Common myeloid progenitor, CD34-positive (primary cell): ENCODE data around the gene ITPK1.

Experiments
- CTCF ChIA-PET: fragments of 350-600 bp; sonication (Branson Sonifier 250); formaldehyde crosslinking; loops from one replicate; lab custom pipeline; 2021; ENCODE audit warnings: antibody characterized with exemption; lab: Charles Lee
- POLR2A ChIA-PET: fragments of 350-600 bp; sonication (Branson Sonifier 250); formaldehyde crosslinking; loops from one replicate; lab custom pipeline; 2021; ENCODE audit warnings: antibody characterized with exemption; lab: Charles Lee
- DNase-seq, 3 donors: peaks; one replicate each; pipeline versions ENCODE4 v3.0.0 to v3.0.0-alpha.2; 2013
- H3K27ac ChIP-seq, 2 experiments: 1 replicate in 1 of 2; 2 replicates in 1 of 2; pipeline ENCODE4 v1.7.0; 2013; ENCODE audit warnings: inconsistent platforms in 2 of 2, low read length in 2 of 2, mild to moderate bottlenecking in 2 of 2, low read depth in 1 of 2, moderate library complexity in 1 of 2; ENCODE audit not compliant: severe bottlenecking in 2 of 2, insufficient read depth in 1 of 2, poor library complexity in 1 of 2
- H3K27me3 ChIP-seq, 5 experiments: replicated peaks in 2 of 5; 1 replicate in 3 of 5; 2 replicates in 2 of 5; pipeline versions ENCODE4 v1.6.1 to v1.7.0; 2013; ENCODE audit warnings: low read length in 4 of 5, mild to moderate bottlenecking in 2 of 5, moderate library complexity in 2 of 5, inconsistent platforms in 1 of 5; ENCODE audit not compliant: insufficient read depth in 5 of 5, control insufficient read depth in 4 of 5
- H3K36me3 ChIP-seq, 4 experiments: 1 replicate in 2 of 4; 2 replicates in 2 of 4; pipeline versions ENCODE4 v1.6.1 to v1.7.0; 2013; ENCODE audit warnings: low read length in 3 of 4, control low read depth in 1 of 4, mild to moderate bottlenecking in 1 of 4; ENCODE audit not compliant: control insufficient read depth in 4 of 4, insufficient read depth in 4 of 4
- H3K4me1 ChIP-seq, 4 experiments: 1 replicate in 3 of 4; 2 replicates in 1 of 4; pipeline versions ENCODE4 v1.6.1 to v1.7.1; 2013; ENCODE audit warnings: low read length in 3 of 4, mild to moderate bottlenecking in 3 of 4, control low read depth in 1 of 4, inconsistent platforms in 1 of 4, moderate library complexity in 1 of 4; ENCODE audit not compliant: control insufficient read depth in 4 of 4, insufficient read depth in 4 of 4; ENCODE audit errors: control extremely low read depth in 1 of 4
- H3K4me3 ChIP-seq, 7 experiments: 1 replicate in 4 of 7; 2 replicates in 3 of 7; pipeline versions ENCODE4 v1.5.1 to v1.7.0; 2013; ENCODE audit warnings: mild to moderate bottlenecking in 7 of 7, low read length in 6 of 7, moderate library complexity in 6 of 7, inconsistent platforms in 2 of 7, low read depth in 2 of 7, control low read depth in 1 of 7; ENCODE audit not compliant: insufficient read depth in 4 of 7, control insufficient read depth in 1 of 7; ENCODE audit errors: extremely low read depth in 1 of 7
- H3K9me3 ChIP-seq, 5 experiments: 1 replicate in 4 of 5; 2 replicates in 1 of 5; pipeline versions ENCODE4 v1.6.1 to v1.7.1; 2013; ENCODE audit warnings: low read length in 4 of 5, mild to moderate bottlenecking in 2 of 5, inconsistent platforms in 1 of 5, low read depth in 1 of 5, moderate library complexity in 1 of 5; ENCODE audit not compliant: control insufficient read depth in 4 of 5, insufficient read depth in 2 of 5; ENCODE audit errors: control extremely low read depth in 1 of 5
- WGBS: methylation state at CpG from one replicate; pipeline ENCODE4 v1.1.5; 2013; ENCODE audit not compliant: insufficient coverage; 5-methylcytosine and 5-hydroxymethylcytosine counted together

Gene ITPK1

DNA sequence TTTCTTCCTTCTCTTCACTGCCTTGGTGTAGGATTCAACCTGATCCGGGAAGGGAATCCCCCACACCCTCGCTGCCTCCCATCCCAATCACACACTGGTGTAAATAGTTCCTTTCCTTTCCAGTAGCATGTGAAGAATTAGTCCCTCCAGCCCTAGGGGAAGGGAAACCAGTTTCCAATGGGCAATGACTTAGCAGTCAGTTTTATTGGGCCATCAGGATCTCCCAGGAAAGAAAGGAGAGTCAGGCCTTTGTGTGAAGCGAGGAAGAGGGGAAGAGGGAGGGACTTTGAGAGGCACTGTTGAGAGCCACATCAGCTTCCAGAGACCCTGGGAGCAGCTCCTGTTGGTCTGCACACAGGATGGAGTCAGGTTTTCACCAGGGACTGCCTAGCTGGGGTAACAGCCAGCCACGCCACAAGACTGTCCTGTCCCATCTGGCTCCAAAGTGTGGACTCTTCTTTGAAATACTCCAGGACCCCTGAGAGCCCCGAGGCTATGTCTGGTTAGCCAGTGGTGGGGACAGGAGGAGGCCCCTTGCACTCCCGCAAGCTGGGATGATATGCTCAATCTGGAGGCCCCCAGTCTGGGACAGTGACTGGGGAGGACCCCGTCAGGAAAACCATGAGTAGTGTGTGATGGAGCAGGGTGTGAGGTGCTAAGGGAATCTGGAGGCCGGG, 41.1 kb upstream of the ITPK1 start:
- H3K4me3 ChIP-seq: no peak overlapping the region
- no peak for DNase-seq
- ChIA-PET CTCF (interaction anchor here (1.1 to 1.3 kb wide), 3 partner anchors 19 to 205 kb away, joined by 3 to 4 read pairs (median 3); no protein-coding TSS in a partner anchor), POLR2A (no interaction called here)
- WGBS: 97% methylated on average over 8 of the region's 8 CpGs
- H3K9me3 ChIP-seq: no peaks in the 10 kb centered on the region
- no peaks in the 10 kb centered on the region for H3K27me3 ChIP-seq
- no peaks in the 10 kb centered on the region for H3K4me1 ChIP-seq
- no peaks in the 10 kb centered on the region for H3K36me3 ChIP-seq
- H3K27ac ChIP-seq: no peak overlapping the region

GRCh38 chr14:93155667-93156066, 39.9 kb upstream of the ITPK1 start:
- H3K9me3 ChIP-seq: no peaks in the 10 kb centered on the region
- H3K36me3 ChIP-seq: no peaks in the 10 kb centered on the region
- no peaks in the 10 kb centered on the region for H3K27me3 ChIP-seq
- CTCF ChIA-PET: no interaction called here
- peaks cover 0 to 3% (median 0%) of the 10 kb centered on the region in 4 experiments for H3K4me1 ChIP-seq
- POLR2A ChIA-PET: no interaction called here
- H3K27ac ChIP-seq: no peak overlapping the region
- no CpG with 5 or more reads among the region's 2 CpGs for WGBS
- DNase-seq: no peak
- H3K4me3 ChIP-seq: no peak overlapping the region

DNA sequence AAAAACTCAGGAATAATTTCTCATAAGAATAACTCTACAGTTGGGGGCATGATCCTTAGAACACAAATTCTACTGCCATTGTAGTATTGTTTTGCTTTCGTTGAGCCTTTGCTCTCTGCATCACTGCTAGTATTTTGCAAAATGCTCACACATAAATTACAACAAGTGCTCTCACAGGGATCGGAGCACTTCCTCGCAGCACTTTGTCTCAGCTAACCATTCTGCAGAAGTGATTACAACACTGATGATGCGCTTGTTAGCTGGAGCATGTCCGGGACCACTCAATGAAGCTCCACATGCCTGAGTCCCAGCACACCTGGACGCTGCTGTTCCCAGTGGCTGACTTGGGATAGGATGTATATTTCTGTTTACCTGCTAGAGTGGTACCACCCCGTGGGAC, 37.4 kb upstream of the ITPK1 start:
- no peak overlapping the region for H3K27ac ChIP-seq
- POLR2A ChIA-PET: no interaction called here

GRCh38 chr14:93150227-93151208, 34.8 kb upstream of the ITPK1 start:
- H3K9me3 ChIP-seq: no peaks in the 10 kb centered on the region
- DNase-seq: no peak
- WGBS: 57% methylated on average over 13 of the region's 16 CpGs
- ChIA-PET CTCF (no interaction called here), POLR2A (no interaction called here)
- H3K4me3 ChIP-seq: no peak overlapping the region
- H3K27me3 ChIP-seq: no peaks in the 10 kb centered on the region
- H3K4me1 ChIP-seq: peaks cover 0 to 9% (median 0%) of the 10 kb centered on the region in 4 experiments
- H3K27ac ChIP-seq: no peak overlapping the region
- H3K36me3 ChIP-seq: no peaks in the 10 kb centered on the region

More for the DNA sequence above, 37.4 kb upstream of the ITPK1 start:
- no peaks in the 10 kb centered on the region for H3K27me3 ChIP-seq
- H3K36me3 ChIP-seq: no peaks in the 10 kb centered on the region
- WGBS: 100% methylated on average over 3 of the region's 7 CpGs
- CTCF ChIA-PET: interaction anchor here (1.0 to 2.3 kb wide), 2 partner anchors 20 to 39 kb away, joined by 3 to 6 read pairs; no protein-coding TSS in a partner anchor
- DNase-seq: no peak
- H3K4me3 ChIP-seq: no peak overlapping the region
- H3K4me1 ChIP-seq: peaks cover 0 to 9% (median 0%) of the 10 kb centered on the region in 4 experiments
- H3K9me3 ChIP-seq: no peaks in the 10 kb centered on the region

DNA sequence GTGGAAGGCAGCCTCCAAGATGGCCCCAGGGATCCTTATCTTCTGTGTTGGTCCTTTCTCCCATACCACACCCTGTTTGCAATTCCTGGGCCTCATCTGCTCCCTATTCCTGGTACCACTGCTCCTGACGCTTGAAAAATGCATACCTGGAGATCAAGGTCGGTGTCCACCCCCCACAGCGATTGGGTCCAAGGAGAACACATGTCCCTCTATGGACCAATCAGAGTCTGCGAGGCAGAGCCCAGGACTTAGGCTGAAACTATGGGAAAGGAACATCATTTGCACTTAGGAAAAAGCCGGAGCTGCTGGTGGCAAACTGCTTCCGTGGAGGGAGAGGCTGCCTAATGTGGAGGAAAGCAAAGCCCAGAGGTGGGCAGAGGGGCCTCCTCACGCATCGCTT, 33.3 kb upstream of the ITPK1 start:
- Histone ChIP-seq H3K36me3 (no peaks in the 10 kb centered on the region), H3K9me3 (no peaks in the 10 kb centered on the region), H3K4me1 (peaks cover 0 to 9% (median 0%) of the 10 kb centered on the region in 4 experiments), H3K27ac (no peak overlapping the region), H3K27me3 (no peaks in the 10 kb centered on the region), H3K4me3 (no peak overlapping the region)
- ChIA-PET CTCF (no interaction called here), POLR2A (no interaction called here)
- DNase-seq: no peak
- WGBS: 89% methylated on average over 8 of the region's 8 CpGs

GRCh38 chr14:93146119-93146518, 30.4 kb upstream of the ITPK1 start:
- Histone ChIP-seq H3K4me3 (no peak overlapping the region), H3K27me3 (no peaks in the 10 kb centered on the region), H3K4me1 (peaks cover 0 to 7% (median 0%) of the 10 kb centered on the region in 4 experiments), H3K36me3 (no peaks in the 10 kb centered on the region), H3K9me3 (no peaks in the 10 kb centered on the region), H3K27ac (no peak overlapping the region)
- WGBS: 91% methylated on average over 9 of the region's 9 CpGs
- CTCF ChIA-PET: interaction anchor here (0.7 to 4.6 kb wide), 3 partner anchors 14 to 32 kb away, joined by 4 to 20 read pairs (median 7); no protein-coding TSS in a partner anchor
- DNase-seq: no peak
- POLR2A ChIA-PET: no interaction called here
